GM18867 (cell line): ENCODE data around the gene LDAH.
A peak's percentile ranks its signal among the peaks of the same experiment; 100 is the strongest.

Source experiments
- ATAC-seq: cut with Tn5 transposase; IDR thresholded peaks from one replicate; pipeline ENCODE4 v1.9.1; 2021; ENCODE audit warnings: mild to moderate bottlenecking, moderate library complexity; ENCODE audit not compliant: unreplicated experiment

Gene LDAH

DNA sequence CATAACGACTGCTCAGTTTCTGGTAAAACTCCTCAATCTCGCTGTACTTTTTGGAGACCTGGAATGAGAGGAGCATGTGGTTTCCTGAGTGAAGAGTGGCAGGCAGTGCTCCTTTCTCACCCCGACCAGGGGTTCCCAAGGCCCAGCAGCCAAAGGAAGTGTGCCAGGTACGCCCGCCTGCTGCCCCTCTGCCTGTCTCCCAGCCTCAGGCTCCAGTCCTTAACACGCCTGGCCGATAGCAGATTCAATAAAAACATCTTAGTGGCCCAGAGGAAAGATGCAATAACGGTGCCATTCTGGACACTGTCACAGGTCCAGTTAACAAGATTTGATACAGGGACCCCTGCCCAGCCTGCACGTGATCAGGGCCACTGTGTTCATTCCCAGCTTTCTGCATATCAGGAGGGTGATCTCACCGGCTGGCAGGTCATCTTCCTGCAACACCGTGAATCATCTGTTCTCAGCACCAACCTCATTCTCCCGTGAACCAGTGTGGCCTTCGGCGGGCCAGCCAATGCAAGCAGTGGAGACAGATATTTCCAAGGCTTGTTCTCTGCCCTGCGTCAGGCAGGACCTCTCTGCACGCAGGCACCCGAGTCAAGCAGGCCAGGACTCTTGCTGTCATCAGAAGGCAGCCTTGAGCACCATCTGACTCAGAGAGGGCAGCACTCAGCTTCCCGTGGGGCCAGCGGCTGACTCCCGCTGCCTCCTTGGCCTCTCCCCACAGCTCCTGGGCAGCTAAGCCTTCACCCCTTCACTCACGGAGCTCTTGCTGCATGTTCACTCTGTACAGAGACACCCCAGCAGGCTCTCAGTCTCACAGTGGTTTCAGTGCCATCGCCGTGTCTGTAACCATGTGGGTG is 181.5 kb downstream of the LDAH start:
- no peak for ATAC-seq

DNA sequence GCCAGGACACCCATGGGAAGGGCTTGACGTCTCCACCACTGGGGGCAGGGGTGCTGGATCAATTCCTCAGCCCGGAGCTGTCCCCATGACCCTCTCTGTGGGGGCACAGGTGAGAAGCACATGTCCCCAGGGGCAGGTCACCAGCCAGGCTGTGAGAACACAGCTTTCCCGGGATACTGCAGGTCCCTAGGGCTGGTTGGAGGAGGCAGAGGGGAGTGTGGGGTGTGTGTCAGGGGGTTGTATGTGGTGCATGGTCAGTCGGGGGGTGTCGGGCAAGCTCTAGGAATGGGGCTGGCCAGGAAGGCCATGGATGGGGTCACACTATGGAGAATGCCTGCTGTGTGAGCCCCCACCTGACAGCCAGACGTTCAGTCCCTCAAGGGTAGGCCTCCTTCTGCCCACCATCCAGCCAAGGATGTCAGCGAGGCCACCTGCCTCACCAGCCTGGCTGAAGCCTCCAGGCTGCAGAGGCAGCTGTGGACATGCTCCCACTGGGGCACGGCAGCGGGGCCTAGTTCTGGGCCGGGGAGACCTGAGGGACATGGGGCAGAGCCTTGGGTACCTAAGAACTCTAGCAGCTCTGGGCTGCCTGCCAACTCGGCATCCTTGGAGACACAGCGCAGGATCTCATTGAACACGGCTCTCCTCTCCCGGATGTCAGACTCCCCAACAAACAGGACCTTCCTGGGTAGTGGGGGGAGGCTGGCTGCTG is 182.3 kb downstream of the LDAH start:
- no peak for ATAC-seq

DNA sequence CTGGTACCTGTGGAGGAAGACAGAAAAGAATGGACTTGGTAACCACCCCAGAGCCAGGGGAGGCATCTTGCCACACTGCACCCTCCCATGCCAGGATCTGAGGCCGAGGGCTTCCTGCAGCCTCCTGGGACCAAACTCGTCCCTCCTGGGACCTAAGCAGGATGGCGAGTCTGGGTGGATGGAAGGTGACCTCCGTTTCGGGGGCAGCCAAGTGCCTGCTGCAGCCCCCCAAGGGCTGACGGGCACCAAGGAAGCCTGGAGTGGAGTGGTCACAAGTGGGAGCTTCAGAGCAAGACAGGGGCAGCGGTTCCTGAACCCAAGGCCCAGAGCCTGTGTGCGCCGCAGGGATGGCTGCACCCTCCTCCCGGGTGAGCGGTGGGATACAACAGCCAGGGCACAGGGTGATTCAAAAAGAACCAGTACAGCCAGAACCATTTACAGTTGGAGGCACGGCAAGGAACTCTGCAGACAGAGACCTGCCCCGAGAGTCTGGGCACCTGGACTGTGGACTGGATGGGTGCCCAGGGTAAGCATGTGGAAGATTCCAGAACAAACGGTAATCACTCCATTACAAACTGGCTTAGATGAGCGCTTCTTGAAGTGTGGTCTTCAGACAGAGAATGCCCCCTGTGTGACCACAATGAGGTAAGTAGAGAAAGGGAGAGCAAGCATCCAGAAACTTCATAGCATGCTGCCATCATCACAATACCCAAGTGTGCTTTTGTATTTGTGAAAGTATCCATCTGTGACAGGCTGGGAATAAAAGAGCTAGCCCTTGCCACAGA is 184.1 kb downstream of the LDAH start:
- ATAC-seq: no peak

DNA sequence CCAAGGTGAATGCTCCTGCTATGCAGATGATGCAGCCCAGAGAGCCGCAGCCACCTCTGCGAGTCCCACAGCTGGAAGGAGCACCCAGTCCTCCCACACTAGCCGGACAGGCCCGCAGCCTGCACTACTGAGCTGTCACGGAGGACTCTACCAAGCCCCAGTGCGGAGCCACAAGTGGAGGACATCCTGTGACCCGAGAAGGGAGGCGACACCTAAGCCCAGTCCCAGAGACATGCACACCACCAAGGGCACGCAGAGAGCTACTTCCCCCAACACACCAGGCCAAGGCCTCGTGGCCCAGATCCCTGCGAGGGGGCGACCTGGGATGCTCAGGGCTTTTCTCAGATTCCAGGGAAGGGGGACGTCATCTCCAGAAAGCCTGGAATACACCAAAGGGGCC is 184.9 kb downstream of the LDAH start:
- no peak for ATAC-seq

DNA sequence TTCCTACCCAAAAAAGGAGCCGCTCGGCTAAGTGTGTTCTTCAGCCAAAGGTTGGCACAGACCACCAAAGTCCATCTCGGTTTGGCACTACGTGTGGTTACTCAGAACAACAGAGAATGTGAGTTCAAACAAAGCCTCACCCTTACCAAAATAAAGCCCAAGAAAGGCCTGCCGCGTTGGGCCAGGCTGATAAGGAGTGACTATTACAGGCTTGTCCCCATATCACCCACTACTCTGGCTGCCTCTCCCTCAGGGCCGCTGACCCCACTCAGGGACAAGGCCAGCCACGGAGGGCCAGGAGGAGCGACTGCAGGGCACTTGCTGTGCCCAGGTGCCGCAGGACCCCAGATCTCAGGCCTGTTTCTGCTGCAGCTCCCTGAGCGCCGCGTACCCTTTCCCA is 185.8 kb downstream of the LDAH start:
- no peak for ATAC-seq

DNA sequence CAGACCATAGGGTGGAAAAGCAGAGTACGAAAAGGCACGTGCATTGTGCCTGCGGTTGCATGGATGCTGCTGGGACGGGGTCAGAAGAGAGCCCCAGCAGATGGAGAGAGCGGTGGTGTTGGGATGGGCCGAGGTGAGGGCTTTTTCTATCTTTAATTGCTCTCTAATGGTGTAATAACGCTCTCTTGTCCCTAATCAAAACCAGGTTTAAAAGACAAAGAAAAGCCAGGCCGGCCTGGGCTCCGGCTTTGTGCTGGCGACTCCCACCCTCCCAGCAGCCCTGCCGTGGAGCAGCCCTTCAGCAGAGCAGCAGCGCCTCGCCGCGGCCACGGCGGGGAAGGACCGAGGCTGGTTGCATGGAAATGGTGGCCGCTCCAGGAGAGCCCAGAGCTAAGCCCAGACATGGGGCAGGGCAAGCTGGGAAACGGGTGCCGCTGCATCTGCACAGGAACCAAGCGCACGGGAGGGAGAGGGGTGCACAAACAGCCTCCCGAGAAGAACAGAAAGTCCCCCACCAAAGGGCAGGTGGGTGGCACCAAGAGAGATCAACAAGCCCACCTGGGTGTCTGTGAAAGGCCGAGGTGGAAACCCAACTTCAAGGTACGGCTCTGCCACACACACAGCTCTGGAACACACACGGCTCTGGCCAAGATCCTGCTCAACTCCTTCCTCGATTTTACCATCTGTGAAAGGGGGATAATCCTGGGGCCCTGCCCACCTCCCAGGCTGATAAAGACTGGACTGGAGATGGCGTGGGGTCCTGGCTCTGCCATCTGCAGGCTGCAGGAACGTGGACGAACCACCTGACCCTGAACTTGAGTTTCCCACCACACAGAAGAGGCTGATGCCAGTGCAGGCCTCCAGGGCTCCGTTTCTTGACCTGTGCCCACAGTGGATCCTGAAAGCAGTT is 187.0 kb downstream of the LDAH start:
- ATAC-seq: peak; percentile 74

DNA sequence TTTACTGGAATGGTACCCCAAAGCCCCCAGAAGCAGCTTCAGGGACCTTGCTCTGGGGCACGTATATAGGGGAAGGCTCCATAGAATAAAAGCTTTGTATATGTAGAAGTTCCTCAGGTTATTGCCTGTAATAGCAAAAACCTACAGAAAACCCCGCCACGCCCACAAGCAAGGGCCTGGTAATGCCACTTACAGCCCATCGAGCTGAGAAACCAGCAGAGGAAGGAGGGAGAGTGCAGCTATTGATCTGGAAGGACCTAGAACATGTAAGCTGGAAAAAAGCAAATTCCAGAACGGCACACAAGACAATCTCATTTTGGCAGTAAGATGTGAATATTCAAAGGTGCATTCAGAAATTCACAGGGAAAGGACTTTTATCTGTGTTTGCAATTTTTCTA is 187.8 kb downstream of the LDAH start:
- no peak for ATAC-seq

DNA sequence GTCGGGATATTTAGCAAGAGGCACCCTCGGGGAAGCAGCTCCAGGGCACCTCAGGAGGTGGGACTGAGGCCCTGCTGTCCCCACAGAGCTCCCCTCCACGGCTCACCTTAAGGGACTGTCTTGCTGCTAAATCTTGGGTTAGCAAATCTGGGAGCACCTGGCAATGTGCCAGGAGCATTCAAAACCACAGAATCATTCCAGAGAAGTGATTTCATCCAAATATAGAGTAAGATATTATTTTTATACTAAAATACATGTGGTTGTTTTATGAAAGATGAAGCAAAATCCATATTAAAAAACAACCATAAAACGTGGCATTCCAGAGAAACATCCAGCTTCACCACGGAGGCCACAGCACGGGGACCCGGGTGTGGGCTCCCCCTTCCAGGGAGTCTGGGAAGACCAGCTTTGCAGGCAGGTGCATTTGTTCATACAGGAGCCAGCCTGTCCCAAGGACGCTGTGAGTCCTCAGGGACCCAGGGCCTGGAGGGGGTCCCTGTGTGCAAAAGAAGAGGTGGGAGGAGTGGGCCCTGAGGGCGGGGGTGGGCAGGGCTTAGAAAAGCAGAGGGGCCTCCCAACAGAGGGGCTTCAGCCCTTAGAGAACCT is 188.3 kb downstream of the LDAH start:
- ATAC-seq: no peak
